GM18858 (cell line): ENCODE results near the gene ADAMTS7.
"Not testable (repeated sequence)": the region's sequence is repeated elsewhere in the genome, so short reads cannot be mapped to it uniquely, and the experiment has no call there.

Source experiments
- ATAC-seq: cut with Tn5 transposase; IDR thresholded peaks from one replicate; pipeline ENCODE4 v1.9.1; 2021; ENCODE audit not compliant: unreplicated experiment

The ADAMTS7 gene

GRCh38 chr15:78788016-78788660 is 23.1 kb downstream of the ADAMTS7 start:
- ATAC-seq = no peak

- ATAC-seq = not testable (repeated sequence)
These were observed 28.9 kb downstream of the ADAMTS7 start for GRCh38 chr15:78782402-78782801.

GRCh38 chr15:78781381-78781780 is 29.9 kb downstream of the ADAMTS7 start:
- ATAC-seq = not testable (repeated sequence)

- ATAC-seq = not testable (repeated sequence)
These were observed 31.3 kb downstream of the ADAMTS7 start for GRCh38 chr15:78779975-78780374.

- ATAC-seq = not testable (repeated sequence)
These were observed 32.0 kb downstream of the ADAMTS7 start for GRCh38 chr15:78779176-78779785.

- no peak for ATAC-seq
These were observed 32.8 kb downstream of the ADAMTS7 start for GRCh38 chr15:78778422-78778821.

- ATAC-seq = not testable (repeated sequence)
These were observed 33.3 kb downstream of the ADAMTS7 start for GRCh38 chr15:78777953-78778345.

GRCh38 chr15:78777290-78777952 is 33.8 kb downstream of the ADAMTS7 start:
- ATAC-seq = not testable (repeated sequence)

- ATAC-seq = not testable (repeated sequence)
These were observed 35.0 kb downstream of the ADAMTS7 start for GRCh38 chr15:78776046-78776925.

GRCh38 chr15:78775472-78775871 is 35.8 kb downstream of the ADAMTS7 start:
- no peak for ATAC-seq

GRCh38 chr15:78774451-78774990 is 36.7 kb downstream of the ADAMTS7 start:
- ATAC-seq = not testable (repeated sequence)

- ATAC-seq = not testable (repeated sequence)
These were observed 37.4 kb downstream of the ADAMTS7 start for GRCh38 chr15:78773765-78774450.

GRCh38 chr15:78772738-78773137 is 38.5 kb downstream of the ADAMTS7 start:
- ATAC-seq = no peak

- ATAC-seq = not testable (repeated sequence)
These were observed 39.7 kb downstream of the ADAMTS7 start for GRCh38 chr15:78771436-78772000.

GRCh38 chr15:78771020-78771419 is 40.2 kb downstream of the ADAMTS7 start:
- ATAC-seq = not testable (repeated sequence)

GRCh38 chr15:78769473-78770225 is 41.6 kb downstream of the ADAMTS7 start:
- not testable (repeated sequence) for ATAC-seq

GRCh38 chr15:78768531-78769408 is 42.5 kb downstream of the ADAMTS7 start:
- ATAC-seq = no peak

GRCh38 chr15:78768096-78768495 is 43.2 kb downstream of the ADAMTS7 start:
- no peak for ATAC-seq
